Right lung (tissue), 10 donors: ENCODE data around the gene ANKRD24. TPM values are rescaled to one million over a fixed set of nuclear protein-coding genes. Genes with fewer than 3 reads are reported as not detected.
"Not testable (repeated sequence)": the region's sequence is repeated elsewhere in the genome, so short reads cannot be mapped to it uniquely, and the experiment has no call there.

ENCODE experiments used
- DNase-seq, 2 donors: peaks; one replicate each; pipeline ENCODE4 v3.0.0-alpha.2; 2013
- long read RNA-seq, 8 donors: transcript quantifications; one replicate each; lab custom pipeline, GENCODE V29; 2026
- polyA plus RNA-seq, 5 donors: library from polyadenylated mRNA; unstranded; fragments of 120-200 nt; gene quantifications; one replicate each; pipeline versions ENCODE4 v1.2.1 to v1.2.3, GENCODE V29; 2013; ENCODE audit warnings: inconsistent platforms in 1 of 5, low replicate concordance in 1 of 5; ENCODE audit not compliant: insufficient read length in 5 of 5, insufficient read depth in 1 of 5

ANKRD24 gene
- 1 to 10 TPM in 3 of 5 donors, under 1 TPM in 2; 0.73 to 3.1 (median 1.1) TPM for polyA plus RNA-seq
- long read RNA-seq, donor 1: 0 reads
- long read RNA-seq, donor 2: 0 reads
- long read RNA-seq, donor 3: 0 reads
- long read RNA-seq, donor 4: 0 reads
- long read RNA-seq, donor 5: 0 reads
- long read RNA-seq, donor 6: 0 reads
- long read RNA-seq, donor 7: 0 reads
- long read RNA-seq, donor 8: 0 reads

DNA sequence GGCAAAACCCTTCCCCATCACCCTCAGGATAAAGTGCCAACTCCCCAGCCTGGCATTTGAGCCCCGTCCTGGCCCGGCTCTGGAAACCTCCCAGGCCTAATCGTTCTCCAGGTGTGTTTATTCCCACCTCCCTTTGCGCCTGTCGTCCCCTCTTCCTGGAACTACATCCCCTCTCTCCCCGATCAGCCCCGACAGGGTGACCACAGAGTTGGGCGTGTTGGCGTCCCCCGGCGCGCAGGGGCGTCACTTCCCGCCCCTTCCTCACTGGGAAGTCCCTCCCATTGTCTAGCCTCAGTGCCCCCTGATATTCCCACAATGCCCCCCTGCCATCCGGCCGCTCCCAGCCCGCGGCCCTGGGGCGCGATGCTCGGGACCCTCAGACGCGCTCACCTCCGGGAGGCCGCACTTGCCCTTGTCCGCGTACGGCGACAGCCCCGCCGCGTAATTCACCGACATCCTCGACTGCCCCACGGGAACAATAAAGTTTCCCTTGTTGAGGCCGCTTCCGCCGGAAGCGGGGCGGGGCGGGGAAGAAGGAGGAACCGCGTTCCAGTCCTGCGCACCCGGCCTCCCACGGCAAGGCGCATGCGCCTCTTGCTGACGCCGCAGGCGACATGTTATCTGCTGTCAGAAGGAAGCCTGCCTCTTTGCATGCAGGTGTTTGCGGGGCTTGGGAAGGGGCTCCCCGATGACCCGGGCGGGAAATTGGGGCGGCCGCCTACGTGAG, at the start of gene ANKRD24, which contains the start of gene SIRT6:
ANKRD24 (plus strand) TSS at position 606 of the 727 bp plus-strand sequence. CDS start 3,737 bp downstream, outside the sequence.
SIRT6 (minus strand) TSS at position 480 of the 727 bp plus-strand sequence; CDS start at position 456, 24 bp downstream.
- peak; percentile 94 for DNase-seq

DNA sequence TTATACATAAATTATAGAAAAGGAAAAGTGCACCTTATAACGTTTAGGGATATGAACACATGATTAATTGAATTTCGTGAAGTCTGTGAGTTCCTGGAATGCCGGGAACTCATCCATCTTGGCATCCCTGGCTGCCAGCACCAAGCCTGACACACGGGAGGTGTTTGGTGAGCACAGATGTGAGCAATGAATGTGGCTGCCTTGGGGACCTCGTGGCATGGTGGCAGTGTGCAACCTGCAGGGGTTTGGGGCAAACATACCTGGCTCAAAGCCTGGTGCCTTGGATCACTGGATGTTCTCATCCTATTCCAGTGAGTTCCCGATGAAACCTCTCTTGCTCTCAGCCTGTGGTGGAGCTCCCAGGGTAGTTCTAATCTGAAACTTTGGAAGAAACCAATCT, 48.1 kb upstream of the ANKRD24 start:
- no peak for DNase-seq

DNA sequence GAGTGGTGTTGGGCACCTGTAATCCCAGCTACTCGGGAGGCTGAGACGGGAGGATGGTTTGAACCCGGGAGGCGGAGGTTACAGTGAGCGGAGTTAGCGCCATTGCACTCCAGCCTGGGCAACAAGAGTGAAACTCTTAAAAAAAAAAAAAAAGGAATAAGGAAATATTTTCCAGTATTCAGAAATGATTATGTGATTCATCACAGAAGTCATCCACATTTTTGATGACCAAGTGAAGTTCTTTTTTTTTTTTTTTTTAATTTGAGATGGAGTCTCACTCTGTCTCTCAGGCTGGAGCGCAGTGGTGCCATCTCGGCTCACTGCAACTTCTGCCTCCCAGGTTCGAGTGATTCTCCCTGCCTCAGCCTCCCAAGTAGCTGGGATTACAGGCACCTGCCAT, 47.1 kb upstream of the ANKRD24 start:
- not testable (repeated sequence) for DNase-seq

DNA sequence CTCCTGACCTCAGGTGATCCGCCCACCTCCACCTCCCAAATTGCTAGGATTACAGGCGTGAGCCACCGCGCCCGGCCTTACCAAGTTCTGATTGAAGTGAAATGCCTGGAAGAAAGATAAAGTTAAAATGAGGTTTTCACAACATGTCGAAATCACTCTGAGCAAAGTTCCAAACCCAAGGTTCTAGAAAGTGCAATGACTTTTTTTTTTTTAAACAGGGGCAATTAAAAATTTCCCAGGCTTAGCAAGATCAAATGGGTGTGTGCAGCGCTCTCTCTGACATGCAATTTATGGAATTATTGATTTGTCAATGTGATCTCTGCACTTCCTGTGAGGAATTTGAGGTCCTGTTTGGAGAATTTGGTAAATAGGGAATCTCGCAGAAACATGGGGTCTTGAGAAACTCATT, 45.8 kb upstream of the ANKRD24 start:
- no peak for DNase-seq

DNA sequence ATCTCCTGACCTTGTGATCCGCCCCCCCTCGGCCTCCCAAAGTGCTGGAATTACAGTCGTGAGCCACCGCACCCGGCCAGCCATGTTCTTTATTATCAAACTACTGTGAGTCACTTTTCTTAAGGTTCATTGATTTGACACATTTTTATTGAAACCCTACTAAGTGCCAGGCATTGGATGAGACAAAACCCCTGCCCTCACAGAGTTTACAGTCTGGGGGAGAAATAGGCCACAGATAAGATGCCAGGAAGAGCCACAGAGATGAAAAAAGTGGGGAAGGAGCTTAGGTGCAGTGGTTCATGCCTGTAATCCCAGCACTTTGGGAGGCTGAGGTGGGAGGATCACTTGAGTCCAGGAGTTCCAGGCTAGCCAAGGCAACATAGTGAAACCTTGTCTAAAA, 44.0 kb upstream of the ANKRD24 start:
- no peak for DNase-seq

DNA sequence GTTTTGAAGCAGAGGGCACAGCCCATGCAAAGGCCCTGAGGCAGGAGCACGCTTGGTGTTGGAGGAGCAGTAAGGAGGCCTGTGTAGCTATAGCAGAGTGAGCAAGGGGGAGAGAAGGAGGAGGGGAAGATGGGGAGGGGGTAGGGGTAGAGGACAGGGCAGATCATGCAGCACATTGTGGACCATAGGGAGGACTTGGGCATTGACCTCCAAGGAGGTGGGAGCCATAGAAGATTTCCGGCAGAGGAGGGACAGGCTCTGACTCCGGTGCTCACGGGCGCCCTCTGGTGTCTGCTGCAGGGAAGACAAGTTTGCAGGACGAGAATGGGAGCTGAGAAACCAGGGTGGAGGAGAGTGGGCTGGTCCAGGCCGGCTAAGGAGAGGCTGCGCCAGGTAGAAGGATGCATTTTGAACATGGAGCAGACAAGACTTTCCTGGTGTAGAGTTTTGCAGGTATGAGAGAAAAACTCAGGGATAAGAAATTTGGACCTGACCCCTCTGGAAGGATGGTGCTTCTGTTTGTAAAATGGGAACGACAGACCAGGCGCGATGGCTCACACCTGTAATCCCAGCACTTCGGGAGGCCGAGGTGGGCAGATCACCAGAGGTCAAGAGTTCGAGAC, 42.8 kb upstream of the ANKRD24 start:
- DNase-seq: peak in 1 of 2 donors; percentile 29

DNA sequence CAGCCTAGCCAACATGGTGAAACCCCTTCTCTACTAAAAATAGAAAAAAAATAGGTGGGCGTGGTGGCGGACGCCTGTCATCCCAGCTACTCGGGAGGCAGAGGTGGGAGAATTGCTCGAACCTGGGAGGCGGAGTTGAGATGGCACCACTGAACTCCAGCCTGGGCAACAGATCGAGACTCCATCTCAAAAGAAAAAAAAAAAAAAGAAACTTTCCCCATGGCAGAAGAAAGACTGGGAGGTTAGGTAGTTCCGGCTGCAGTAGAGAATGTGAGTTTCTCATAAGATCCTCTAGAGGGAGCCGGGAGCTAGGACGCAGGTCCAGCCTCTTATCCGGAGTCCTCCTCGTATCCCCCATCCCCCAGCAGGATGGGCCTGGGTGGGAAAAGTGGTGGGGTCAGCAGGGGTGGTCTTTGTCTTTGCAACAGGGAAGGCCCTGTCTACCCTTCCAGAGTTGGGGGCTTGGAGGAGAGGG, 42.2 kb upstream of the ANKRD24 start:
- DNase-seq: no peak

DNA sequence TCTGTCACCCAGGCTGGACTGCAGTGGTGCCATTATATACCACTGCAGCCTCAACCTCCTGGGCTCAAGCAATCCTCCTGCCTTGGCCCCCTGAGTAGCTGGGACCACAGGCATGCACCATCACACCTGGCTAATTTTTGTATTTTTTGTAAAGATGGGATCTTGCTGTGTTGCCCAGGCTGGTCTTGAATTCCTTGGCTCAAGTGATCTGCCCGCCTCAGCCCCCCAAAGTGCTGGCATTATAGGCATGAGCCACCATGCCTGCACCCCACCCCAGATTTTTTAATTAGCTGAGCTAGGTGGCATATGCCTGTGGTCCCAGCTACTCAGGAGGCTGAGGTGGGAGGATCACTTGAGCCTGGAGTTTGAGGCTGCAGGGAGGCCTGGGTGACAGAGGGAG, 39.6 kb upstream of the ANKRD24 start:
- DNase-seq: not testable (repeated sequence)

DNA sequence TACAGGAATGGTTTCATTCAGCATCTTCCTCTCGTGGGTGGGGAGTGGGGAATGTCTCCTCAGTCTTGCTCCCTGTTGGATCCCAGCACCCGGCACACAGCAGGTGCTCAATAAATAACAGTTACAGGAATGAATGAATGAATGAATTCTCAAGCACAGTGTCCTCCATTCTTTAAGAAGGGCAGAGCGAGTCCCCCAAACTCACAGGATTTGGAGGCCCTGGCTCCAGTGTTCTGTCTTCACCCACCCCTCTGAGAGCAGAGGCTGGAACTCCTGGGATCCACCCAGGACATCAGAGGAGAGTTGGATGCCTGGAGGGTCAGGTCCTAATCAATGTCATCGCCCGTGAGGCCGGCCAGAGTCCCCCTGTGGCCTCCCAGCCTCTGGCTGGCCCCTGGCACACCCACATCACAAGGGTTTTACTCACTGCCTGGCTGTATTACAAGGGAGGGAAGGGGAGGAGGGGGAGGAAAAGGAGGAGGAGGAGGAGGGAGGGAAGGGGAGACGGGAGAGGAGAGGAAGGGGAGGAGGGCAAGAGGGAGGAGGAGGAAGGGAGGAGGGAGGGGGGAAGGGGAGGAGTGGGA, 37.7 kb upstream of the ANKRD24 start:
- DNase-seq: no peak

DNA sequence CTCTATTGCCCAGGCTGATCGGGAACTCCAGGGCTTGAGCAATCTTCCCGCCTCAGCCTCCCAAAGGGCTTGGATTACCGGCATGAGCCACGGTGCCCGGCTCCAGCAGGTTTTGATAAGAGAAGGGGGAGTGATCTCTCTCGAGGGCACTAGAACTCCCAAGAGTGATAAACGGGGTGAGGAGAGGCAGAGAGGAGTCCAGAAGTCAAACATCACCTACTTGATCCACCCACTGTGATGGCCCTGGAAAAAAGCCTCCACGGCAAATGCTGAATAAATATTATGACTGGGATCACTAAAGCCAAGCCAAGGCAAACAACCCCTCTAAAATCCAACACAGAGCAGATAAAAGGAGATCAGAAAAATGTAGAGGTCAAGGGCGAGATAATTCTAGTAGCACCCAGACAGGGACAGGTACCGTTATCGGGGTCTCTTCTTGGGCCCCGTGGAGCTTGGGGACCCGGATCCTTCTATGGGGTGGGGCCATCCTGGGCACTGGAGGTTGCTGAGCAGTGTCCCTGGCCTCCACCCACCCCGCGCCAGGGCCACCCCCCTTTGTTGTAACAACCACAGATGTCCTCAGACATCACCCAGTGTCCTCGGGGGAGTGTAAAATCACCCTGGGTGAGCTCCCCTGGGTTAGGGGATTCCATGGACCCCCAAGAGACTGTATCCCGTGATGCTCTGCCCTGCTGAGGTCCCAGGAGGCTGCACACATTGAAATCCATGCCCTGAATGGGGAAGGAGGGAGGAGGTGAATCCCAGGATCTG, 32.8 kb upstream of the ANKRD24 start:
- no peak for DNase-seq

DNA sequence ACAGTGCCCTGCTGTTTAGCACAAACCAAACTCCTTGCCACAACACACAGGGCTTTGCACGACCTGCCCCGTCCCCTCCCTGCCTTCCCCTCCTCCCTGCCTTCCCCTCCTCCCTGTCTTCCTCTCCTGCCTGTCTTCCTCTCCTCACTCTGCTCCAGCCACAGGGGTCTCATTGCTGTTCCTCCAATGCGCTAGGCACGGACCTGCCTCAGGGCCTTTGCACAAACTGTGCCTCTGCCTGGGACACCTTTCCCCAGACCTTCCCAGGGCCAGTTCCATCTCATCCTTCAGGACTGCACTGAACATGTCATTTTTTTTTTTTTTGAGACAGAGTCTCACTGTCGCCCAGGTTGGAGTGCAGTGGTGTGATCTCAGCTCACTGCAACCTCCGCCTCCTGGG, 30.9 kb upstream of the ANKRD24 start:
- DNase-seq: no peak

DNA sequence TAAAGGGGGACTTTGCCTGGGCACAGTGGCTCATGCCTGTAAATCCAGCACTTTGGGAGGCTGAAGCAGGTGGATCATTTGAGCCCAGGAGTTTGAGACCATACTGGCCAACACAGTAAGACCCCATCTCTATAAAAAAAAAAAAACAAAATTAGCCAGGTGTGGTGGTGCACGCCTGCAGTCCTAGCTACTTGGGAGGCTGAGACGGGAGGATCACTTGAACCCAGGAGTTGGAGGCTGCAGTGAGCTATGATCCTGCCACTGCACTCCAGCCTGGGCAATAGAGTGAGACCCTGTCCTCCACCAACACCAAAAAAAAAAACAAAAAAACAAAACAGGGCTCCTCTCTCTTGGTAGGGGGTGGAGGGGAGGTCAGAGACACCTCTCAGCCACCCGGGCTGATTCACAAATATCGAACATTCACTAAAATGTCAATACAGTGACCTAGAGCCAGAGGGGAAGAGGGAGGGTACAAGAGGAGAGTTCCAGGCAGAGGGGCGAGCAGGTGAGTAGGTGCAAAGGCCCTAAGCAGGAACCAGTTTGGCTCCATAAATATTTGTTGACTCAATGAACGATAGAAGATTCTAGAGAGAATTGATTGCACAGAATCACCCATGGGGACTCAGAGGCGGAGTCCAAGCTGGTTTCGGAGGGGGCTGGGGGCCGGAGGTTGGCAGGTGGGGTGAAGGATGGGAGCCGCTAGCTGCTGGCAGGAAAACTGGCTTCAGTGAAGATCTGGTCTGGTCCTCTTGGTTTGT, 30.1 kb upstream of the ANKRD24 start:
- no peak for DNase-seq

DNA sequence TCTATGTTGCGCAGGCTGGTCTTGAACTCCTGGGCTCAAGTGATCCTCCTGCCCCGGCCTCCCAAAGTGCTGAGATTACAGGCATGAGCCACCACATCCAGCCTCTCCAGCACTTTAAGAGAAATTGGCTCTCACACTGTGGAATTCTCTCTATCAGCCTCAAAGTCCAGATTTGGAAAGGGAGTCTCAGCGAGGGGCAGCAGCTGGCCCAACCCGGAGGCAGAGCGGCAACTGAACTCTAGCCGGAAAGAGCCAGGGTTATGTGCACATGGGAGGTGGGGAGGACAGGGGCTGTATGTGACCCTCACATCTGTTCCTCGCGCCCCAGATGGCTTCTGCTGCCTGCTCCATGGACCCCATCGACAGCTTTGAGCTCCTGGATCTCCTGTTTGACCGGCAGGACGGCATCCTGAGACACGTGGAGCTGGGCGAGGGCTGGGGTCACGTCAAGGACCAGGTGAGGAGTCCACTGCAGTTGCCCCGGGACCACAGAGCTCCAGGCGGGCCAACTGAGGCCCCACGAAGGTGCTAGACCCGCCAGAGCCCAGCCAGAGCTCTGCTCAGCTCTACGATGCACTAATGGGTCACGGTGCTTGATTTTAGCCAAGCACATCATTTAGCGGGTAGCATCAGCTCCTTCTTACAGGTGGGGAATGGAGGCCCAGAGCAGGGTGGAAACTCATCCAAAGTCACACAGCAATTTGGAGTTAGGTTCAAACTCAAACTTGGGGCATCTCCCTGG, 27.7 kb upstream of the ANKRD24 start:
- DNase-seq: no peak

DNA sequence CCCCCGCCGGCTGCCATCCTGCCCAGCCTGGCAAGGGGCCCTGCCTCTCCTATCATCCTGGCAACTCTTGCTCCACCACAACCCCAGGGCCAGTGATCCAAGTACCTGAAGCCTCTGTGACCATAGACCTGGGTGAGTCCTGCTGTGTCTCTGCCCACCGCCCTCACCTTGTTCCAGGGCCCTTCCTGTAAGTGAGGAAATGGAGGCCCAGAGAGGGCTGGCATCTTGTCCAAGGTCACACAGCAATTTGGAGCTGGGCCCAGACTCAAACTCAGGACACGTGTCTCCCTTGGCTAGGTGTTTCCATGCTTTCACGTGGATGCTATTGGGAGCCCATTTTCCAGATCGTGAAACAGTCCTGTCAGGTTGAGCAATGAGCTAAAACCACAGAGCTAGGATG, 25.3 kb upstream of the ANKRD24 start:
- DNase-seq: no peak

DNA sequence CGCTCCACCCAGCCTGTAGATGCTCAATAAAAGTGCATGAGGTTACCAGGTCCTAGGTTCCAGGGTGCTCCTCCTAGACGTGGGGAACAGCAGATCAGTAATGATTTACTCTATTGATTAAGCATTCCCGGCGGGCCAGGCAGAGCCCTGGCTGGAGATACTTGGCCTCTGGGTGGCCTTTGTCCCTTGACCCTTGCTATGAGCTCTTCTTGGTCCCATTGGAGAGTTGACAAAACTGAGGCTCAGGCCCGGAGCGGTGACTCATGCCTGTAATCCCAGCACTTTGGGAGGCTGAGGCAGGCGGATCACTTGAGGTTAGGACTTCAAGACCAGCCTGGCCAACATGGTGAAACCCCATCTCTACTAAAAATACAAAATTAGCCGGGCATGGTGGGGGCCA, 24.5 kb upstream of the ANKRD24 start:
- DNase-seq: not testable (repeated sequence)

DNA sequence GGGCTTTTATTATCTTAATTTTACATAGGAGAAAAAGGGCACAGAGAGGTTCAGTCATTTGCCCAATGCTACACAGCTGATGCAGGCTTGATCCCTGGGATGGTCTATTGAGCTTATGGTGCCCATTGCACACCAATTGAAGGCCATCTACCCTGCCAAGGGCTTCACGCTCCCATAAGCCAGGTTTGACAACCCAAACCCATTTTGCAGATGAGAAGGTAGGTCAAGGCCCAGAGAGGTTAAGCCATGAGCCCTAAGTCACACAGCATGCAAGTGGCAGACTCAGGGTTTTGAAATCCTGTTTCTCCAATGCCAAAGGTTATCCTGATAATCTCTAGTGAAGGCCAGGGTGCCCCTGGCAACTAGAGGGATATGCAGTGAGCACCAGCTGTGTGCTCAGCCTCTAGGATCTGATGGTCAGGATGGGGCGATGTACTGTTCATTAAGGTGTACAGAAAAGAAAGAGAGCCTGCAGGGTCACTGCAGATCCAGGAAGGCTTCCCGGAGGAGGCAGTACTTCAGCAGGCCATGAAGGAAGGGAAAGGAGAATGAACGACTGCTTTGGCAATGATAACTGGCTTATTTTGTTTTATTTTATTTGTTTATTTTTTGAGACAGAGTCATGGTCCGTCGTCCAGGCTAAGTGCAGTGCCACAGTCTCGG, 20.9 kb upstream of the ANKRD24 start:
- DNase-seq: no peak

DNA sequence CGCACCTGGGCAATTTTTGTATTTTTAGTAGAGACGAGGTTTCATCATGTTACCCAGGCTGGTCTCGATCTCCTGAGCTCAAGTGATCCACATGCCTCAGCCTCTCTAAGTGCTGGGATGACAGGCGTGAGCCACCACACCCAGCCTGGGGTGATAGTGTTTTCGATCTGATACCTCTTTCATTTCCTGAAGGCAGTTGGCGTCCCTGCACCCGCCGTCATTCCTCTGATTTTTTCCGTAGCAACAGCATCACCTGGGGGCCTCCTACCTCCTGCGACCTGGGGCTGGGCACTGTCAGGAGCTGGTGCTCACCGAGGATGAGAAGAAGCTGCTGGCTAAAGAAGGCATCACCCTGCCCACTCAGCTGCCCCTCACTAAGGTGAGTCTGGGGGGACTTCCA, 18.2 kb upstream of the ANKRD24 start:
- no peak for DNase-seq

DNA sequence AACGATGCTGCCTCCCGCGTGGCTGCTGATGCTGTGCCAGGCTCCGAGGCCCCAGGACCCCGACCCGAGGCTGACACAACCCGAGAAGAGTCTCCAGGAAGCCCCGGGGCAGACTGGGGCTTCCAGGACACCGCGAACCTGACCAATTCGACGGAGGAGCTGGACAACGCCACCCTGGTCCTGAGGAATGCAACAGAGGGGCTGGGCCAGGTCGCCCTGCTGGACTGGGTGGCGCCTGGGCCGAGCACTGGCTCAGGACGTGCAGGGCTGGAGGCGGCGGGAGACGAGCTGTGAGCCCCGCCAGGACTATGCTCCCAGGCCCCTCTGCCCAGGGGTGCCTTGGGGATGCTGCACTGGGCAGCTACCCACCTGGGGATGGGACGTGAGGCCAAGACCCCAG, 10.8 kb upstream of the ANKRD24 start:
- DNase-seq: no peak

DNA sequence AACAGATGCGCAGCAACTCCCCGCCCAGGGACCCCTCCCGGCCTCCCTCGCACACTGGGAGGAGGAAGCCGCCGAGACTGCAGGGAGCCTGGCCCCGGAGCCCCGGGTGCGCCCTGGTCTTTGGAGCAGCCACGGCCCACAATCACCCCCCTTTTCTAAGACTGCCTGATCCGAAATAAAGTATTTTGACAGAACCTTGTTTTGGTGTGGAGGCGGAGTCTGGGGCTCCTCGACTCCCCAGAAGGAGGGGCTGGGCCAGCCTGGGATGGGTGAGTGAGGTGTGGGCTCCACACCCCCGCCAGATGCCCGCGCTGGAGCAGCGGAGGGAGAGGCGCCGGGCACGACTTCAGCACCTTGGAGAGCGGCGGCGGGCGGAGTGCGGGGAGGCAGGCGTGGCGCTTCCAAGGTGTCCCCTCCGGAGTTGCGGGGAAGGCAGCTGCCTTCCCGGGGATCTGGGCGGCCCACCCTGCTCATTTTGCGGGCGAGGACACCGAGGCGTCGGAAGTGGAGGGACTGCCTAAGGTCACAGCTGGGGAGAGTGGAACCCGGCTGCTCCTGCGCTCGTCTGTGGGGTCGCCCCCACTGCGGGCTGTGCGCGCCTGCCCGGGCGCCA, 9.5 kb upstream of the ANKRD24 start:
- DNase-seq: peak; percentile 26 to 30
